Fibroblast of peridontal ligament (primary cell): Measurements from ENCODE around the gene SAE1.
A peak's percentile ranks its signal among the peaks of the same experiment; 100 is the strongest.
"Not testable (repeated sequence)": the region's sequence is repeated elsewhere in the genome, so short reads cannot be mapped to it uniquely, and the experiment has no call there.

Source experiments
- DNase-seq: peaks from one replicate; pipeline ENCODE4 v3.0.0-alpha.2; 2010; ENCODE audit errors: extremely low read depth

The SAE1 gene

DNA sequence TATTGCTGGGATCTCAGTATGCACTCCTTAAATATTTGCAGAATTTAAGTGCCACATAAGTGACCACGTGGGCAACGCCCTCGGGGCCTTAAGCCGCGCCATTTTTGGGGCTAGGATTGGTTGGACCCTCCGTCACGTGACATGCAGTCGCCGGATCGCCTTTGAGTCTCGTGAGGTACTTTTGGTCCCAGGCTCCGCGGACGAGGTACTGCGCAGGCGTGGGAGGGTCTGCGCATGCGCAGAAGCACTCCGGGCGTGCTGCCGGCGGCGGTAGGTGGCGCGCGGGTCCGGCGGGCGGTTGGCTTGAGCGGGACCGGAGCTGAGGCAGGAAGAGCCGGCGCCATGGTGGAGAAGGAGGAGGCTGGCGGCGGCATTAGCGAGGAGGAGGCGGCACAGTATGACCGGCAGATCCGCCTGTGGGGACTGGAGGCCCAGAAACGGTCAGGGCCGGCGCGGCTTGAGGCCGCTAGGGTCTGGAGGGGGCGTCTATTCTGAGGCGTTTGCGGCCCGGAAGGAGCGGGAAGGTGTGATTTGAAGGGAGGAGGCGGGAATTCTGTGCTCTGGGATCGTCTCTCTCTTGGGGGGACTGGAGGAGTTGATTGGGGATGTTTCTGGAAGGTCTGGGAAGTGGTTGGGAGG lies at the start of gene SAE1:
Gene SAE1, plus strand, starts transcription at position 247 of the 639 bp plus-strand sequence. Its CDS starts 96 bp downstream, at position 343.
- DNase-seq: peak; percentile 99

DNA sequence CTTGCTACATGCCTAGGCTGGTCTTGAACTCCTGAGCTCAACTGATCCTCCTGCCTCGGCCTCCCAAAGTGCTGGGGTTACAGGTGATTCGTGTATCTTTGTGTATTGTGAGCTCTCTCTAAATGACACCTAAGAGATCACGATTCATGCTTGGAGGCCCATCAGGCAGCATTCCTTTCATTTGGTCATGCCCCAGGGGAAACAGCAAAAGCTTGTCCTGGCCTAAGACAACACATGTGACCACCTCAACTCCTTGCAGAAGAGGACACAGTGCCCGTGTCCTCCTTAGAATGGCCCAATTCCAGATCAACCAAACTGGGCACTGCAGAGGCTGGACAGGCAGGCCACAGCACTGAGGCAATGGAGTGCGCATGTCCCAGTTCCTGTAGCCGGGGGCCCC lies 49.5 kb upstream of the SAE1 start:
- DNase-seq: no peak

DNA sequence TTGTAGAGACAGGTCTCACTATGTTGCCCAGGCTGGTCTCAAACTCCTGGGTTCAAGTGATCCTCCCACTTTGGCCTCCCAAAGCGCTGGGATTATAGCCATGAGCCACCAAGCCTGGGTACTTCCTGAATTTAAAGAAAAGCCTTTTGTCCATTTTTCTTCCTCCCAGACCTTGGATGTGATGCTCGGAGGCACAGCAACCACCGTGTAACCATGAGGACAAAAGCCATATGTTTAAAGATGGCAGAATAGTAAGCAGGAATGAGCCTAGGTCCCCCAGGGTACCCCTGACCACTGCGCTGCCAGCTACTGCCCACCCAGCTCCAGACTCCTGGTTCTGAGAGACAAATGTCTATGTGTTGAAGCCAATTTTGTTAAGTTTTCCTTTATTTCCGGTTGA lies 48.1 kb upstream of the SAE1 start:
- no peak for DNase-seq

DNA sequence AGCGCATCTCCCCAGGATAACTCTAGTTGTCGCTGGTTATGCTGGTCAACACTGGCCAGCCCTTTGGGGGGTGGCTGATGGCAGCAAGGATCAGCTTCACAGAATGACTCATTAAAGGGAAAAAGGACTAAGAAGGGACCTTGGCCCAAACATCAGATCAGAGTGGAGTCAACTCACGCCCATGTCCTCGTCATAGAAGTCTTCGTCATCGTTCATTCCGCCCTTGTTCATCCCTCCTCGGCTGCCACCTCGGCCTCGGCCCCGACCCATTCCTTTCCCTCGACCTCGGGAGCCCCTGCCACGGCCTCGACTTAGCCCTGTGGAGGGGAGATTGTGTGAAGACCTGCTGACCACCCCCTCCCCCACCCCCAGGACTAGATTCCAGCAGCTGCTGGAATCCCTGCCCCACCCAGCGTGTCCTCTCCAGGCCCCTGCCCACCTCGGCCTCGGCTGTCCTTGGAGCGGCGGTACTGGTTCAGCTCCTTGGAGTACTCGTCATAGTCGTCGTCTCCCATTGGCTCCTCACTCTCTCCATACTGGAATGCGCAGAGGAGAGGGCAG lies 45.7 kb upstream of the SAE1 start:
- DNase-seq: no peak

DNA sequence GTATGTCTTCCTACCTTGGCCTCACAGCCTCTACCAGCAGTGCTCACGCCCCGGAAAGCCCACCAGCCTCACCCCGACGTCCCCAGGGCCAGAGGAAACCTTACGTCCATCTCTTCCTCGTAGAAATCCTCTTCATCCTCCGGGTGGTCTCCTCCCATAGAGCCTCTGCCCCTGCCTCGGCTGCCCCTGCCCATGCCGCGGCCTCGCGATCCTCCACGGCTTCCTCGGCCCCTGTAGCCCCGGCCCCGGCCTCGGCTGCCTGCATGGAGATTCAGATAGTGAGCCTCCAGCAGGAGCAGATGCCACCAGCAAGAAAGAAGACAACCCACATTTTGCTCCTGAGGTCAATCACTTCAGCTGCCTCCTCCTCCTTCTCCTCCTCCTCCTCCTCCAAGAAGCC lies 44.4 kb upstream of the SAE1 start:
- DNase-seq: no peak

DNA sequence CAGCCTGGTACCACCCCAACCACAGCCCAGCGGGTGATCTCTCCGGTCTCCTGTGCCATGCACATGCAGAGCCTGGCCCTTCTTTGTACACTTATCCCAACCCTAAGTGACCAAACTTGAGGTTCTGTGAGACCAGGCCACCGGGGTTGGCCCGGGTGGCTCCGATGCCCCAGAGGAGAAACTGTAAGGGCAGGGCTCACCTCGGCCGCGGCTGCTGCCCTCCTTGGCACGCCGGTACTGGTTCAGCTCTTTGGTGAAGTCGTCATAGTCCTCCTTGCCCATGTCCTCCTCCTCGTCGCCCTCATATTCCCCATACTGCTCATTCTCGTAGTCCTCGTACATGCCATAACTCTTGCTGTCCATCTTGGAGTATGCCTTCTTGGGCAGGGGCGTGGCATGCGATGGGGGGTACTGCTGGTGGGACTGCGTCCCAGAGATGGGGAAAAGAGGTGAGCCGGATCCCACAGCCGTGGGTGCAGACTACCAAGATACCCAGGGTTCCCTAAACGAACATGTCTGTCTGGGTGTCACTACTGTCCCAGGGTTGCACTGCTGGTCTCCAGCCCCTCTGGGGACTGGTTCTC lies 40.8 kb upstream of the SAE1 start:
- DNase-seq: no peak

DNA sequence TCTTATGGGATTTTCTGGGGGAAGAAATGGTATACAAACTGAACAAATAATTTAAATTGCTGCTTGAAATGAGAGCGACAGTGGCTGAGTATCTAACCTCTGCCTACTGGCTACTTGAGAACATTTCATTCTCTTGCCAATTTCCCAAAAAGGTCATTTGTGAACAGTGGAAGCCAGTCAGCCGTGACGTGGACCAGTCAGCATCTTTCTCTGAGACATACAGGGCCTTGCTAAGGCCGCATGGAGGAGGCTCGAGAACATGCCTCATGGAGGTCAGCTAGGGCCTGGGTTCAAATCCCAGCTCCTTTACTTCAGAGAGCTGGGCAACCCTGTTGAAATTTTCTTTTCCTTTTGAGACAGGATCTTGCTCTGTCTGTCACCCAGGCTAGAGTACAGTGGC lies 37.4 kb upstream of the SAE1 start:
- DNase-seq: peak; percentile 69

DNA sequence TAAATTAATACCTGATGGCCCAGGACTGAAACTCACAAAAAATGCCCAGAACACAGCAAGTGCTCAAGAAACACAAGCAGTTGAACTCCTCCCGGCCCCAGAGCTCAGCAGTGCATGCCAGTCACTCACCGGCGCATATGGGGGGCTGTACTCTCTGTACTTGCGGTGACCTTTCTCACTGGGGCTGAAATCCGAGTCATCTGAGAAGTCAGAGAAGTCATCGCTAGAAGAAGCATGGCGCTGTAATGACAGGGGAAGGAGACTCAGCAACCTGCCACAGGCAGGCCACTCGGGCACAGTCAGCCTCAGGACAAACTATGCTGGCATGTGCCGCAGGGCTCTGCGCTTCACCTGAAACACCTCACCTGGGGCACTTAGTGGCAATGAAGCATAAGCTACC lies 36.8 kb upstream of the SAE1 start:
- no peak for DNase-seq

DNA sequence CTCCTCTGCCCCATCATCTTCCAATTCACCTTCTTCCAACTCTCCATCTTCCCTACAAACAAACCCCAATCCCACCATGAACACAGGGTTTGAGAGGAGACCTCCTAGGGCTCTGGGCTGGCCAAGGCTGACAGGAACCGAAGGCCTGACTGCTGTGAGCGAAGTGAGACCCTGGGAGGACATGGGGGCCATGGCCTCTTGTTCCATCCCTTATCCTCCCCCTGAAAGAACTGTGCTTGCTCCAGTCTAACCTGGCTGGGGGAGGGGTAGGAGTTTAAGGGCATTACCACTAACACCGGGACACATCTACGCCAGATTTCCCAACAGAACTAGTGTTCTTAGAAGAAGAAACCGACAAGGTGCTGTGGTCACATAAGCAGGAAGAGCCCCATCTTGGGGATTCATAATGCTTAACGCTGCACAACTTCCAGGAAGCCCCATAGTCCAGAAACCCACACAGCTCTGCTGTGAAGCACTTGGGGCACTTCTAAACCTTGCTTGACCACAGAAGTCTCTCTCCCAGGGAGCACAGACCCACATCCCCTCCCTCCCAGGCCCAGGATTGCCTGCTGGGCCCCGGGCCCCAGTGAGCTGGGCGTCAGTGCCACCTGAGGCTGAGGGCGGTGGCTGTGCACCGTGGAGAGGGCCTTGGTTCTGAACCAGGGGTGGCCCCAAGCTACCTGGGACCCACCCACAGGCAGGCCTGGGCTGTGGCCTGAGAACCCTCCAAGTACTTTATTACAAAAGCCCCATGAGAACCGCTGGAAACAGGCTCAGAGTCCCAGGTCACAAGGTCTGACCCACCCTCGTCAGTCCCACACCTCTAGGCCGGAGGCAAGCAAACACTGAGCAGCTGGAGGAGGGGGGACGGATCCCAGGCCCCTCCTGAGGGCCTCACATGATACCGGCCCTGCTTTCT lies 35.8 kb upstream of the SAE1 start:
- DNase-seq: no peak

DNA sequence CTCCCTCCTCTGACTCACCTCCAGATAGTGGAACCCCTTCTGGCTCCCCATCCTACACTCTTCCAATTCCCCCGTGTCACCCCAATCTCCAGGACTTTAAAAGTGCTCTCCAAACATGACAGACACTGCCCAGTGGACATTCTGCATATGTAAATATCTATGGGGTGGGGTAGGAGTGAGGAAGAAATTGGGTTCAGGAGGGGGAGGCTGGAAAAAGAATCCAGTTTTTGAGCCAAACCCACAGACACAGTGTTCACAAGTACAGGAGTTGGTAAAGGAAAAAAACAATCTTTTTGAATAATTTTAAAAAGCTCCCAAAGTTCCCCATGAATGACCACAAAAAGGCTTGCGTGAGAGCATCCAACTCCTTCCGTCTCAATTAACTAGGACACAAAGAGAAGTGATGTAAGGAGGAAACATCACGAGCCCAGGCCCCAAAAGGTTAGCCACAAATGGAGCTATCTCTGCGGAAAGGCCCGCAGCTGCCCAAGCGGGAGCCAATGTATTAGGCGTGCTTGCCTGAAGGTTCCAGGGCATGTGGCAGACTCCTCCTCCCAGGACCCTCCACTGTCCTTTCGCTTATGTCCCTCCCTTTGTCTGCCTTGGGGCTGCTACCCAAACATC lies 35.0 kb upstream of the SAE1 start:
- peak; percentile 80 for DNase-seq

DNA sequence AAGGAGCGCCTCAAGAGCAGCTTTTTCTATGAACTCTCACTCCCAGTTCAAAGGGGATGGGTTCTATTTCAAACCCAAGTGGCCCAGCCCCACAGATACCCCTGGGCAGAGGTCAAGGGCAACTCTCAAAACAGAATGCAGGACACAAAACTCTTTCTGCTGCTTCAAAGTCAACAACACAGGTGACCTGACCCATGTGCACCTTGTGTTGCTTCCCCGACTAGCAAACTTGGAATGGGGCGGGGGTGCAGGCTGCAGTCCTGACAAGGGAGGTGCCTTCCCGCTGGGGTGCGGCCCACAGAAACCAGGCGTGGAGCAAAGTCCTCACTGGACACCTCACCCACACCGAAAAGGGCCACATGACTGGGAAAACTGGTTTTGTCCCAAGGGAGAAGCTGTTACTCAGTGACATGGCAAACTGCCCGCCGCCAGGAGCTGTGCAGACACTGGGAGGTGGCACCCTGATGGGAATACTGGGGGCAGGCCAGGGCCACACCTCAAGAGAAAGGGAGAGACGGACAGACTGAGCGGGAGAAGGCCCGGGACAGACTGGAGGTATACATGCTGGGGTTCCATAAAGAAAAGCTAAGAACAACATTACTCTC lies 34.4 kb upstream of the SAE1 start:
- DNase-seq: no peak

DNA sequence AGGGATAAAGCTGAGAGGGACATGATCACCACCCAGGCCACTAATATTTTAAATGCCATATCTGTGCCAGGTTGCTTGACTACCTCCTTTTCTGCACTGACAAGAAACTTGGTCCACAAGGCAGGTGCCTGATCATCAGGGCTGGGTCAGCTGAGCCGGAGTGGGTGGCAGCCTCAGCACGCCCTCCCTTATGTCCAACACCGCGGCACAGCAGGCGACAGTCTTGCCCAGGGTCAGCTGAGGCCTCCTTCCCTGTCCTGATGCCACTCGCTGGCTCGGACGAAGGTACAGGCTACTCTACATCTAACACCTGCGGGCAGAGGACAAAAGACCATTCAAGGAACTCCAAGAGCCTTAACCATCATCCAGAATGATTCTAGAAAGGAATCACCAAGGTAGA lies 33.9 kb upstream of the SAE1 start:
- no peak for DNase-seq

DNA sequence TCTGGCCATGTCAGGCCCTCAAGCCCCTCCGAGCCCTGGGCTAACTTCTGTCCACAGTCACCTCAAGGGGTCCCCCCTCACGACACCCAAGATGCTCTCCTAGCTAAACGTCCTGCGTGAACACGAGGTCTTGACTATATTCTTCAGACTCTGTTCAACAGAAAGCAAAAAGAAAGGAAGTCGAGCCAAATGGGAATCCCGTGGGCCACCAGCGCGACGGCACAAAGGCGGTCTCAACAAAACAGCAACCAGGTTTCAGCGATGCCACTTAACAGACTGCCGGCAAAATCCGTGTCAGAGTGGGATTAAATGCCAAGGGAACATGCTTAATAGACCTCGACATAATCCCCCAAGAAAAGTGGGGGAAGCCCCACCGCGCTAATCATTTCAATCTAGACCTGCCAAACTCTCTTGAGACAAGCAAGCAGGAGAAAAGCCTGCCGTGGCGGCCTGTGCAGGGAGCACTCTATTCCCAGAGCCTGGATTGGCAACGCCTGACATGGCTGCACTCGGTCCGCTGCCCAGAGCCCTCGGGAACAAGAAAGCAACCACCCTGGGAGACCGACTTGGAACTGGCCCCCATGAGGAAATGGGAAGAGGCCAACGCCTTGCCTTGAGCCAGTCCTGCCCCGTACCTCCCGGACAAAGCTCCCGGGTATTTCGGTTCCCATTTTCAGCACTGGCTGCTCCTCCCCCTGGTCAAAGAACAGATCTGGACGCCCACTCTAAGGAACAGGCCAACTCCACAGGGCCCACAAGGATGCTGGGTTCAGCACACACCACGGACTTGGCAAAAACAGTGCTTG lies 33.0 kb upstream of the SAE1 start:
- peak; percentile 70 for DNase-seq

DNA sequence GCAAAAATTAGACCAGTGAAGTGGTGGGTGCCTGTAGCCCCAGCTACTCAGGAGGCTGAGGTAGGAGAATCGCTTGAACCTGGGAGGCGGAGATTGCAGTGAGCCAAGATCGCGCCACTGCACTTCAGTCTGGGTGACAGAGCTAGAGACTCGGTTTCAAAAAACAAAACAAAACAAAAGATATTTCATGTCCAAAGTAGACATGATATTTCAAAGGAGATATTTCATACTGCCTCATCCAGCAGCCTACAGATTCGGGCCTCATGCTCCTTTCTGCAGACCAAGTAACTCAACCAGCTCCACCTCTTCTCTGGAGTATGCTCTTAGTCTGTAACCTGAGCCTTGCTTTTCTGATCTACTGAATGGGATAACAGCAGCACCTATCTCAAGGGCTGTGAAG lies 32.0 kb upstream of the SAE1 start:
- DNase-seq: no peak

DNA sequence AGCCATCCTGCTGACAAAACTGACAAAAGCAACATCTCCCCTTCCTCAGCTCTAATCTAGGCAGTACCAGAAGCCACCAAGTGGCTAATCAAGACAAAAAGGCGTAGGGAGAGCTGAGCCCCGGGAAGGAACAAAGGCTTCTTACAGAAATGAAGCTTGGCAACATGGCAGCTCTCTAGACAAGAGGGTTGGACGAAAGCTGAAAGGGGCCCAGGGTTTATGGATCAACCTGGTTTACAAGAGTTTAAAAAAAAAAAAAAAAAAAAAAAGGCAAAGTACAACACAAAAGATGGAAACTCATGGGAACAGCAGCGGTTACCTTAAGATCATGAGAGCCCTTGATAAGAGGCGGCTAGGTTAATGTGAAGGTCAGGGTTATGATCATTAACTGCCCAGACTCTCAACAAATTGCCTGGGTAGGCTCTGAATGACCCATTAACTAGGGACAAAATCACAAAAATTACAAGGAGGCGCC lies 31.0 kb upstream of the SAE1 start:
- DNase-seq: no peak

DNA sequence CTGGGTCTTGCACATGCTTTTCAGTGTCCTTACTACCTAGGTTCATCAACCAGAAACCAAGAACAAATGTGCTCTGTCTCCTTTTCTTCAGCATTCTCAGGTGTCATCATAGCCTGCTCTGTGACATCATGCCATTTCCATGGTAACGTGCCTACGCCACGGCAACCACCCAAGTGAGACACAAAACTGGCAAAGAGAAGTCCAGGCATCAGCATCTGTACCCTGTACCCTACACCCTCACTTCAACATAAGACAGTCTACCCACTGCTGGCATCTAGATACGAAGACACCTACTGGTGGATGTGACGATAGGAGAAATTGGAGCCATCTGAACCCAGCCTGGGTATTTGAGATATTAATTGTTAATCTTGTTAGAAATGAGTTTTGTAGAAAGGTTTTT lies 30.3 kb upstream of the SAE1 start:
- DNase-seq: no peak

DNA sequence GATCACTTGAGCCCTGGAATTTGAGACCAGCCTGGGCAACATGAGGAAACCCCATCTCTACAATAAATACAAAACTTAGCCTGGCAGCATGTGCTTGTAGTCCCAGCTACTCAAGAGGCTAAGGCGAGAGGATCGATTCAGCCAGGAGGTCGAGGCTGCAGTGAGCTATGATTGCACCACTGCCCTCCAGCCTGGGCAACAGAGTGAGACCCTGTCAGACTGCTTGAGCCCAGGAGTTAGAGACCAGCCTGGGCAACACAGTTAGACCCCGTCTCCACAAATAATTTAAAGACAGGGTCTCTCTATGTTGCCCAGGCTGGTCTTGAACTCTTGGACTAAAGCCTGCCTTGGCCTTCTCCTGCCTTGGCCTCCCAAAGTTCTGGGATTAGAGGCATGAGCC lies 29.5 kb upstream of the SAE1 start:
- not testable (repeated sequence) for DNase-seq

DNA sequence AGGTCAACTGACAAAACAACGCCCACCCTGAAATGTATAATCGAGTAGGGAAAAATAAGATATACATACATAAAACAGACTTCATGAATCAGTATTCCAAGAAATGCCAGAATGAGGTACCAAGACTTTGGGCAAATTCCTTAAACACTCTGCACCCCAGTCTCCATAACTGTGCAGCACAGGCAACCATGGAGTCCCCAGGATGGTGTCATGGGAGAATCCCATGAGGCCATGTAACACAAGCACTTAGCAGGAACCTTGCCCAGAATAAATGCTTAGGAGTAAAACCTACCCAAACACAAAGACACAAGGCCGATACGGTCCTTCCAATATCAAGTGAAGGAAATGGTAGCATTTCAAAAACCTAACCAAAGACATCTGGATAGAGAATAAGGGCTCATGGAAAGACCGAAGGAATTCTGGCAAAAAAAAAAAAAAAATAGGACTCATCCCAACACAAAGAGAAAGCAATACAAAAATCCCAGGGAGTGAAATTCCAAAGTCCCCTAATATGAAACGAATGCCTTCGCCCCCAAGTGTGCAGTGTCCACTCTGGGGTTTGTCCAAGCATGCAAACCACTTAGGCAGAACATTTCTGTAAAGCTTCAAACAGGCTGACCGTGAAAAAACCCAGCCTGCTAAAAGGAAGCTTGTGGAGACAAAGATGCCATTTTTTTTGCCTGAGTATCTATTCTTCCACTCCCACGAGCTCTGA lies 28.1 kb upstream of the SAE1 start:
- DNase-seq: peak; percentile 74

DNA sequence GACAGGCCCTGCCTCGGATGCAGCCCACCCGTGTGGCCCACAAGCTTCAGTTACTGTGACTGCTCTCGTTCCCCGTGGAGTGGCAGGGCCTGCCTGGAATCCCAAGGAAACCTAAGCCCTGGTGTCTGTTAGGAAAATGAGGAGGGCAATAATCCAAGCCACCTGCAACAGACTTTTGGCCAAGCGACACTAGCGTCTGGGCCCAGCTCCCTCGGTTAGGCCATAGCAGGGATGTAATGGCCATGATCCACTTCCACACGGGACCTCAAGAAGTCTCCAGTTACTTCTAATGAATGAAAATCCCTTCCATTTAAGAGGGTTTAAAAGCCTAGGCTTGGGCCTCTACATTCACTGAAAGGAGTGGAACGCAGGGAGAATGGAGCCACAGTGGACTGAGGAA lies 26.0 kb upstream of the SAE1 start:
- DNase-seq: no peak

DNA sequence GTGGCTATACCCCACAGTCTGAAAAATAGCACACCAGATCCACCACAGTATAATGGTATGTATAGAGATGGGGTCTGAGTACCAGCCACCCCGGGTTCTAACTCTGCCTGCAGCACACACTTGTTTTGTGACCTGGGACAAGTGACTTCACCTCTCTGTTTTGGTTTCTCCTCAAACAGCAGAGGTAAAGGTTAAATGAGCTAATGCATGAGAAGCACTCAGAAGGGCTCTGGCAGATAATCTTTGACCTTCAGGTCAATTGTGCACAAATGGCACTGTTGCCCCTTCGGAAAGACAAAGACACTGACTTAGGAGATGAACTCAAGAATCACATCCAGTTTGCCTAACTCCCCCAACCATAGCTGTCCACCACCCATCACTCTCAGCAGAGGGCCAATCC lies 24.8 kb upstream of the SAE1 start:
- no peak for DNase-seq
